Thymus (tissue), 2 donors: Measurements from ENCODE around the gene KCNE1. TPM values are rescaled to one million over a fixed set of nuclear protein-coding genes. Genes with fewer than 3 reads are reported as not detected.

Source experiments
- polyA plus RNA-seq: library from polyadenylated mRNA; stranded (reverse); fragments of 200-250 nt; gene quantifications from one replicate; pipeline ENCODE4 v1.2.3, GENCODE V29; 2013
- total RNA-seq: library from RNA; stranded (reverse); fragments of 120-200 nt; gene quantifications from one replicate; pipeline ENCODE4 v1.2.4, GENCODE V29; 2013
- donor health status: healthy.

The KCNE1 gene
- total and polyA plus RNA-seq, 2 donors = 0.19 to 0.94 TPM

Other genes starting within 250 kb of the KCNE1 start
- 0.14 TPM for gene KCNE2, start 148.2 kb downstream of the KCNE1 start, total RNA-seq
- gene KCNE2, start 148.2 kb downstream of the KCNE1 start, polyA plus RNA-seq = 0.18 TPM
- gene SMIM11, start 136.7 kb downstream of the KCNE1 start, total RNA-seq = 3.4 TPM
- gene SMIM11, start 136.7 kb downstream of the KCNE1 start, polyA plus RNA-seq = 10.6 TPM
- not detected for gene SMIM34, start 88.3 kb downstream of the KCNE1 start, total RNA-seq
- 0.05 TPM for gene SMIM34, start 88.3 kb downstream of the KCNE1 start, polyA plus RNA-seq
- gene RCAN1, start 102.9 kb upstream of the KCNE1 start, total RNA-seq = 37.9 TPM
- 41.7 TPM for gene RCAN1, start 102.9 kb upstream of the KCNE1 start, polyA plus RNA-seq
- 3.3 TPM for gene CLIC6, start 156.8 kb upstream of the KCNE1 start, total RNA-seq
- 22.6 TPM for gene CLIC6, start 156.8 kb upstream of the KCNE1 start, polyA plus RNA-seq